K562 (cell line): Measurements from ENCODE around the gene SUMO3. TPM values are rescaled to one million over a fixed set of nuclear protein-coding genes. Genes with fewer than 3 reads are reported as not detected.

Source experiments
- ARID3B ChIP-seq: fragments of 250-450 bp; sonication (Bioruptor Pico); IDR thresholded peaks from 2 replicates; pipeline ENCODE4 v1.4.0; 2020; ENCODE audit warnings: borderline replicate concordance
- ATF7 ChIP-seq: fragments of 450-650 bp; IDR thresholded peaks from 2 replicates; pipeline ENCODE4 v1.7.1; 2014; ENCODE audit warnings: mild to moderate bottlenecking, moderate library complexity
- BCOR ChIP-seq: fragments of 450-650 bp; IDR thresholded peaks from 2 replicates; pipeline ENCODE4 v1.6.1; 2016
- CEBPG ChIP-seq, 3 experiments: fragments of 200-800 bp in 1 of 3; sonication (Bioruptor generic) in 1 of 3; sonication (generic) in 1 of 3; formaldehyde crosslinking in 1 of 3; IDR thresholded peaks in 2 of 3; conservative IDR thresholded peaks in 1 of 3; 2 replicates each; pipeline versions ENCODE4 v1.6.1 to v1.8.0; 2016 to 2022; ENCODE audit warnings: missing compliant biosample characterization in 2 of 3, missing genetic modification characterization in 2 of 3, mild to moderate bottlenecking in 1 of 3, missing genetic modification reagents in 1 of 3
- CXXC5 ChIP-seq: fragments of 250-450 bp; sonication (Bioruptor Pico); IDR thresholded peaks from 2 replicates; pipeline ENCODE4 v1.8.0; 2022; ENCODE audit warnings: inconsistent platforms, mild to moderate bottlenecking, moderate library complexity
- DMBX1 ChIP-seq: fragments of 250-450 bp; sonication (Bioruptor Pico); IDR thresholded peaks from 2 replicates; pipeline ENCODE4 v1.8.0; 2022; ENCODE audit warnings: inconsistent platforms, mild to moderate bottlenecking, moderate library complexity, borderline replicate concordance
- FUS ChIP-seq: fragments of 200-400 bp; formaldehyde crosslinking; optimal IDR thresholded peaks from 2 replicates; pipeline ENCODE3; 2017; ENCODE audit warnings: low read depth, low read length
- L3MBTL2 ChIP-seq: fragments of 450-650 bp; IDR thresholded peaks from 2 replicates; pipeline ENCODE4 v1.6.1; 2016; ENCODE audit warnings: mild to moderate bottlenecking, moderate library complexity
- LARP7 ChIP-seq: fragments of 450-650 bp; IDR thresholded peaks from 2 replicates; pipeline ENCODE4 v1.6.1; 2016
- MLX ChIP-seq, 2 experiments: fragments of 450-650 bp in 1 of 2; sonication (generic) in 1 of 2; formaldehyde crosslinking; conservative IDR thresholded peaks; 2 replicates each; pipeline versions ENCODE4 v1.4.0 to v1.8.1; 2020 to 2022; ENCODE audit warnings: mild to moderate bottlenecking in 1 of 2, missing genetic modification reagents in 1 of 2
- MYC ChIP-seq, 2 experiments: fragments of 250-450 bp in 1 of 2; sonication (Bioruptor Pico) in 1 of 2; IDR thresholded peaks; 2 replicates each; pipeline versions ENCODE4 v1.5.1 to v1.6.1; 2012 to 2021; ENCODE audit warnings: low read depth in 2 of 2, borderline replicate concordance in 1 of 2, improper control_type of control experiment in 1 of 2, low read length in 1 of 2, mild to moderate bottlenecking in 1 of 2, moderate library complexity in 1 of 2
- NR2C1 ChIP-seq, 2 experiments: fragments of 450-650 bp; IDR thresholded peaks; 2 replicates each; pipeline ENCODE4 v1.6.1; 2017; ENCODE audit warnings: mild to moderate bottlenecking in 2 of 2, antibody characterized with exemption in 1 of 2, inconsistent platforms in 1 of 2, missing compliant biosample characterization in 1 of 2, missing genetic modification characterization in 1 of 2
- NR2C2 ChIP-seq, 2 experiments: fragments of 200-800 bp in 1 of 2; sonication (Bioruptor generic) in 1 of 2; sonication (generic) in 1 of 2; formaldehyde crosslinking in 1 of 2; IDR thresholded peaks; 2 replicates each; pipeline versions ENCODE4 v1.6.1 to v1.8.0; 2016 to 2022; ENCODE audit warnings: mild to moderate bottlenecking in 1 of 2, missing compliant biosample characterization in 1 of 2, missing genetic modification characterization in 1 of 2, missing genetic modification reagents in 1 of 2
- POU5F1 ChIP-seq: fragments of 150-350 bp; IDR thresholded peaks from 2 replicates; pipeline ENCODE4 v1.6.1; 2014; ENCODE audit warnings: borderline replicate concordance, low read length, low read depth, mild to moderate bottlenecking; ENCODE audit not compliant: partially characterized antibody
- SMAD4 ChIP-seq: fragments of 250-450 bp; sonication (Bioruptor Pico); conservative IDR thresholded peaks from 2 replicates; pipeline ENCODE4 v1.8.0; 2021; ENCODE audit warnings: inconsistent platforms, mild to moderate bottlenecking, moderate library complexity
- WHSC1 ChIP-seq: IDR thresholded peaks from one replicate; pipeline ENCODE4 v1.6.1; 2012; ENCODE audit warnings: low read length, control low read depth, inconsistent platforms
- ZNF175 ChIP-seq: fragments of 200-800 bp; sonication (Bioruptor generic); IDR thresholded peaks from 2 replicates; pipeline ENCODE4 v1.6.1; 2016; ENCODE audit warnings: low read depth, mild to moderate bottlenecking, missing genetic modification characterization, missing compliant biosample characterization
- ZNF253 ChIP-seq: fragments of 250-450 bp; sonication (Bioruptor Pico); conservative IDR thresholded peaks from 2 replicates; pipeline ENCODE4 v1.6.1; 2021; ENCODE audit warnings: mild to moderate bottlenecking
- ZNF583 ChIP-seq: fragments of 250-450 bp; sonication (Bioruptor Pico); IDR thresholded peaks from 2 replicates; pipeline ENCODE4 v1.4.0; 2020
- ZNF79 ChIP-seq: fragments of 250-450 bp; sonication (Bioruptor Pico); IDR thresholded peaks from 2 replicates; pipeline ENCODE4 v1.4.0; 2020; ENCODE audit warnings: low read depth, mild to moderate bottlenecking, moderate library complexity
- polyA plus RNA-seq, 8 experiments: library from polyadenylated mRNA; depleted of rRNA in 4 of 8; stranded (reverse) in 5 of 8; unstranded in 3 of 8; fragments of >200 nt; fragmentation: Nextera tagmentation in 2 of 8; fragmentation: Illumina TruSeq in 1 of 8; extraction: Ambion mirVana in 2 of 8; extraction: Trizol in 1 of 8; gene quantifications; 2 replicates each; pipeline versions ENCODE4 v1.2.1 to v1.2.3, GENCODE V29; 2011 to 2014; ENCODE audit warnings: inconsistent platforms in 1 of 8, missing spikeins in 1 of 8
- total RNA-seq, 7 experiments: library from RNA; depleted of rRNA in 6 of 7; stranded (reverse); fragments of >200 nt in 6 of 7; fragmentation: Illumina TruSeq in 2 of 7; extraction: Trizol in 2 of 7; gene quantifications; 2 replicates each; pipeline versions ENCODE4 v1.2.1 to v1.2.3, GENCODE V29; 2011 to 2021; ENCODE audit warnings: low replicate concordance in 1 of 7
- TF ChIP-seq, protein P1 (sequence below): sonication (generic); formaldehyde crosslinking; IDR thresholded peaks from 2 replicates; pipeline ENCODE4 v1.9.0; 2022; ENCODE audit warnings: mild to moderate bottlenecking, missing genetic modification reagents

SUMO3 gene
- total and polyA plus RNA-seq, 9 of the 15 experiments (the other 6 are each of a cell fraction or from before 2014, with no cell fraction given): 13.9 to 143 (median 113) TPM

DNA sequence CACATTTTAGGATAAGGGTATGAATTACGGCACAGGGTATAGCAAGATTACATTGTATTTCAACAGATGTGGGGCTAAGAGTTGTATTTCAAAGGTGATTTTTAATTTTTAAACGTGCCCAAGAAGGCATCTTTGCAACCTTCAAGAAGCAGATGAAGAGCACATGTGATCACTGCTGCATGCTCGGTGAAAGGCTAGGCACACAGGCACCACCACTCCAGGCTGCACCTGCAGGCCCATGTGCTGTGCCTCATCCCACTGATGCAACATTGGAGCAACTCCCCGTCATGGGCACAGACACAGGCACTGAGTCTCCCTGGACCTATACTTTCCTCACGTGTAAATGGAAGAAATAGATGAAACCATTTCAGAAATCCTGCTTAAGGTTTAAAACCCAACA, 39.8 kb downstream of the SUMO3 start (continued):
- no peak for TF ChIP-seq NR2C1 (IDR thresholded peaks at IDR 0.05)
- peak; percentile 55; the same call in 1 of the 2 replicates for TF ChIP-seq NR2C1 (tag; IDR thresholded peaks at IDR 0.05)
- no peak for TF ChIP-seq LARP7
- peak; percentile 59 for TF ChIP-seq CXXC5
- peak; percentile 83 for TF ChIP-seq ZNF175 (CRISPR knock-in tag)
- no peak for TF ChIP-seq BCOR
- no peak for TF ChIP-seq ZNF253
- TF ChIP-seq MYC (IDR thresholded peaks at IDR 0.05; ENCODE audit: low read depth, low read length): peak; percentile 97
- 0 out of 2 replicates have a peak, but pooled peaks have one; percentile 55 for TF ChIP-seq MYC (CRISPR knock-in tag; IDR thresholded peaks at IDR 0.05; ENCODE audit: borderline replicate concordance, low read depth)
- peak; percentile 93 for TF ChIP-seq CEBPG (CRISPR knock-in tag; IDR thresholded peaks at IDR 0.05)
- peak; percentile 66 to 92 for TF ChIP-seq CEBPG (tag; conservative IDR thresholded peaks at IDR 0.05 in 1 of 2, IDR thresholded peaks at IDR 0.05 in 1 of 2)
- TF ChIP-seq DMBX1 (CRISPR knock-in tag): peak; percentile 83; the same call in 1 of the 2 replicates
- TF ChIP-seq, protein P1, sequence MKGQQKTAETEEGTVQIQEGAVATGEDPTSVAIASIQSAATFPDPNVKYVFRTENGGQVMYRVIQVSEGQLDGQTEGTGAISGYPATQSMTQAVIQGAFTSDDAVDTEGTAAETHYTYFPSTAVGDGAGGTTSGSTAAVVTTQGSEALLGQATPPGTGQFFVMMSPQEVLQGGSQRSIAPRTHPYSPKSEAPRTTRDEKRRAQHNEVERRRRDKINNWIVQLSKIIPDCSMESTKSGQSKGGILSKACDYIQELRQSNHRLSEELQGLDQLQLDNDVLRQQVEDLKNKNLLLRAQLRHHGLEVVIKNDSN: 0 out of 2 replicates have a peak, but pooled peaks have one; percentile 26
- no peak for TF ChIP-seq NR2C2 (CRISPR knock-in tag; IDR thresholded peaks at IDR 0.05)
- TF ChIP-seq NR2C2 (tag; IDR thresholded peaks at IDR 0.05): 0 out of 2 replicates have a peak, but pooled peaks have one; percentile 28
- TF ChIP-seq ZNF79 (CRISPR knock-in tag): no peak
- peak; percentile 74 for TF ChIP-seq L3MBTL2
- no peak for TF ChIP-seq WHSC1
- TF ChIP-seq ATF7: no peak
- no peak for TF ChIP-seq FUS
- TF ChIP-seq POU5F1: no peak
- peak; percentile 86; the same call in 1 of the 2 replicates for TF ChIP-seq SMAD4 (CRISPR knock-in tag)
- no peak for TF ChIP-seq ARID3B (CRISPR knock-in tag)
- TF ChIP-seq ZNF583 (CRISPR knock-in tag): 0 out of 2 replicates have a peak, but pooled peaks have one; percentile 10
- 0 out of 4 replicates have a peak, but pooled peaks of 1 of the 2 experiments have one; percentile 40 for TF ChIP-seq MLX (CRISPR knock-in tag; conservative IDR thresholded peaks at IDR 0.05)
